GM03348 (cell line): ENCODE data around the gene PRRT2.
A peak's percentile ranks its signal among the peaks of the same experiment; 100 is the strongest.
"Not testable (repeated sequence)": the region's sequence is repeated elsewhere in the genome, so short reads cannot be mapped to it uniquely, and the experiment has no call there.

Experiments
- DNase-seq: peaks from one replicate; pipeline ENCODE4 v3.0.0; 2012; ENCODE audit warnings: low spot score

PRRT2 gene

DNA sequence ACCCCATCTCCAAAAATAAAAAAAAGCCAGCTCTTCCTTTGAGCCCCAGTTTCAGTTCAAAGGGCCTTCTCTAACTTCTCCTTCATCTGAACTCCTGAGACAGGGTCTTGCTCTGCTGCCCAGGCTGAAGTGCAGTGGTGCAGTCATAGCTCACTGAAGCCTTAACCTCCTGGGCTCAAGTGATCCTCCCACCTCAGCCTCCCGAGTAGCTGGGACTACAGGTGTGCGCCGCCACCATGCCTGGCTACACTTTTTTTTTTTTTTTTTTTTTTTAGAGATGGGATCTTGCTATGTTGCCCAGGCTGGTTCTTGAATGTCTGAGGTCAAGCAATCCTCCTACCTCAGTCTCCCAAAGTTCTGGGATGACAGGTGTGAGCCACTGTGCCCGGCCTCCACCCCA lies 21.2 kb downstream of the PRRT2 start:
- not testable (repeated sequence) for DNase-seq

GRCh38 chr16:29834079-29834478 lies 22.1 kb downstream of the PRRT2 start:
- DNase-seq, result no peak

GRCh38 chr16:29835926-29836325 lies 23.9 kb downstream of the PRRT2 start:
- no peak for DNase-seq

DNA sequence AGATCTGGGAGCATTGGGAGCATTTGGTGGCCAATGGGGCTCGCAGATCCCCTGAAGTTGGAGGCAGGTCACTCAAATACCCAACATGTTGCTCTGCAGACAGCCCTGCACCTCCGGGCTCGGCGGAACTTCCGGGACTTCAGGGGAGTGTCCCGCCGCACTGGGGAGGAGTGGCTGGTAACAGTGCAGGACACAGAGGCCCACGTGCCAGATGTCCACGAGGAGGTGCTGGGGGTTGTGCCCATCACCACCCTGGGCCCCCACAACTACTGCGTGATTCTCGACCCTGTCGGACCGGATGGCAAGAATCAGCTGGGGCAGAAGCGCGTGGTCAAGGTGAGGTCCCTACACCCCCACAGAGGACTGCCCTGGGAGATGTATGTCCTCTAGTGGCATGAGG lies 24.6 kb downstream of the PRRT2 start:
- no peak for DNase-seq

DNA sequence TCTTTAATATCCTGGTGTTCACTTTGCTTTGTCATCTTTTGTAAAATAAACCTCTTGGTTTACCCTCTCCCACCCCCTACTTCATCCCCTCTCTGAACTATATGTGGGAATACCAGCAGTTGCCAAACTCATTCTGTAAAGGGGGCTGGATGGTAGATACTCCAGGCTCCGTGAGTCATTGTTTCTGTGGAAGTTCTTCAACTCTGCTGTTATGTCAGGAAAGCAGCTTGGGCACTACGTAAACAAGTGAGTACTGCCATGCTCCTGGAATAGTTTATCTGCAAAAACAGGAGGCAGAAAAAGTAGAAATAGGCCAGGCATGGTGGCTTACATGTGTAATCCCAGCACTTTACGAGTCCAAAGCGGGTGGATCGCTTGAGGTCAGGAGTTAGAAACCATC lies 25.8 kb downstream of the PRRT2 start:
- DNase-seq, result no peak

DNA sequence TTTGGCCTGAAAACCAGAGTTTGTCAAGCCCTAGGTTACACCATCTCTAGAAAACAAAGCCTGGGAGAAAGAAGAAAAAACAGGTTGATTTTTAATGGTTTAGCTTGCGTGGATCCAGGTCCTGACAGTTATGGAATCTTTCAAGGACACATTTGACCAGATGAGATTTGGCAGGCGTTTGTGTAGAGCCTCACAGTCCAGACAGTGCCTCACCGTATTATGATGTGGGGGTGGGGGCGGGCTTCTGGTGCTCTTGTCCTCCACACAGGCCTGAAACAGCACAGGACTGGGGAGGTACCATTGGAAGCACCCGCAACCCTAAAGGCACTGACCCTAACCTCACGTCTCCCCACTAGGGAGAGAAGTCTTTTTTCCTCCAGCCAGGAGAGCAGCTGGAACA lies 27.8 kb downstream of the PRRT2 start:
- DNase-seq, result no peak

GRCh38 chr16:29840240-29840639 lies 28.2 kb downstream of the PRRT2 start:
- DNase-seq, result no peak

DNA sequence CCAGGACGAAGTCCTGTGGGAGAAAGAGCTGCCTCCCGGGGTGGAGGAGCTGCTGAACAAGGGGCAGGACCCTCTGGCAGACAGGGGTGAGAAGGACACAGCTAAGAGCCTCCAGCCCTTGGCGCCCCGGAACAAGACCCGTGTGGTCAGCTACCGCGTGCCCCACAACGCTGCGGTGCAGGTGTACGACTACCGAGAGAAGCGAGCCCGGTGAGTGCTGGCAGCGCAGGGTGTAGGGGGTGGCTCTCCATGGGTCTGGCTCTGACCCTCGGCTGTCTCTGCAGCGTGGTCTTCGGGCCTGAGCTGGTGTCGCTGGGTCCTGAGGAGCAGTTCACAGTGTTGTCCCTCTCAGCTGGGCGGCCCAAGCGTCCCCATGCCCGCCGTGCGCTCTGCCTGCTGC lies 29.6 kb downstream of the PRRT2 start:
- no peak for DNase-seq

DNA sequence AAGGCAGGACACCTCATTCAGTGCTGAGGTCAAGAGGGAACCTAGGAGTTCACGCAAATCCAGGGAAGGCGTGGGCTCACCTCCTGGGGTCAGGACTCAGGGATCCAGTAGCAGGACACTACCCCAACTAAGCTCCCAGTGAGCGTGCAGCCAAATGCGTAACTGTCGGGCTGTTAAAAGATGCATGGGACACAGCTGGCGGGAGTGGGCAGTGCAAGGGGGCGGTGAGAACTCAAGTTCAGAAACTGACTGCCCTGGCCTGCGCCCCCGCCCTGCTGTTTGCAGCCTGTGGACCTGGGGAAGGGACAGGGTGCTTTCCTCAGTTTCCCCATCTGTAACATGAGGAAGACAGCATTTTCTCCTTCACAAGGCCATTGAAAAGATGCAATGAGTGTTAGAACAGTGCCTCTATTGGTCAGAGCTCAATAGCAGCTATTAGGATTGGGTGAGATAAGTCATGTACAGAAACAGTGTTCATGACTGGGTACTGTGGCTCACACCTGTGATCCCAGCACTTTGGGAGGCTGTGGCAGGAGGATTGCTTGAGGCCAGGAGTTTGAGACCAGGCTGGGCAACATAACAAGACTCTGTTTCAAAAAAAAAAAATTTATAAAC lies 30.8 kb downstream of the PRRT2 start:
- DNase-seq, result no peak

DNA sequence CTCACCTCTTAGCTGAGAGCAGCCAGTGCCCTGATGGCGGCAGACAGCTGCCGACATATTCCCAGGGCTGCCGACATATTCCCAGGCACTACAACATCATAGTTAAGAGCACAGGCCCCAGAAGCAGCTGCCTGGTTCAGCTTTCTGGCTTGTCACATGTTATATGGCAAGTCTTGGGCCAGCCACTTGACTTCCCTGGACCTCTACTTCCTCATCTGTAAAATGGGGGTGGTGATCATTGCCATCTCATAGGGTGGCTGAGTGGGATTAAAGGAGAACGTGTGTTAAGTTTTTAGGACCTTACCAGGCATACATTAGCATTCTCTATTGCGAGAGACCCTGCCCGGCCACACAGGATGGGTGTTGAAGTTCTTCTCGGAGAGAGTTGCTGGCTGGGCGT lies 31.9 kb downstream of the PRRT2 start:
- no peak for DNase-seq

GRCh38 chr16:29844575-29845331 lies 32.8 kb downstream of the PRRT2 start:
- no peak for DNase-seq

DNA sequence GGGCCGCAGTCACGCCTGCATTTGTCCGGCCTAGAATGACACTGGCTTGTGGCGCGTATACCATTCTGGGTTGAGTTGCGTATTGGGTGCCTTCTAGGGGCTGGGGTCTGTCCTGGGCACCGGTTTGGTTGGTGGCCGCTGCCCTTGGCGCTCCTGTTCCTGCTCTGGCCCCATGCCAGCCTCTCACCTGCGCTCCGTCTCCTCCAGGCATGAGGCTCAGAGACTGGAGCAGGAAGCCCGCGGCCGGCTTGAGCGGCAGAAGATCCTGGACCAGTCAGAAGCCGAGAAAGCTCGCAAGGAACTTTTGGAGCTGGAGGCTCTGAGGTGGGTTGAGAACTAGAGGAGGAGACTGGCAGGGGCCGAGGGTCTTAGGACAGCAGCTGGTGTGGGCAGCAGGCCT lies 33.7 kb downstream of the PRRT2 start:
- DNase-seq, result no peak

DNA sequence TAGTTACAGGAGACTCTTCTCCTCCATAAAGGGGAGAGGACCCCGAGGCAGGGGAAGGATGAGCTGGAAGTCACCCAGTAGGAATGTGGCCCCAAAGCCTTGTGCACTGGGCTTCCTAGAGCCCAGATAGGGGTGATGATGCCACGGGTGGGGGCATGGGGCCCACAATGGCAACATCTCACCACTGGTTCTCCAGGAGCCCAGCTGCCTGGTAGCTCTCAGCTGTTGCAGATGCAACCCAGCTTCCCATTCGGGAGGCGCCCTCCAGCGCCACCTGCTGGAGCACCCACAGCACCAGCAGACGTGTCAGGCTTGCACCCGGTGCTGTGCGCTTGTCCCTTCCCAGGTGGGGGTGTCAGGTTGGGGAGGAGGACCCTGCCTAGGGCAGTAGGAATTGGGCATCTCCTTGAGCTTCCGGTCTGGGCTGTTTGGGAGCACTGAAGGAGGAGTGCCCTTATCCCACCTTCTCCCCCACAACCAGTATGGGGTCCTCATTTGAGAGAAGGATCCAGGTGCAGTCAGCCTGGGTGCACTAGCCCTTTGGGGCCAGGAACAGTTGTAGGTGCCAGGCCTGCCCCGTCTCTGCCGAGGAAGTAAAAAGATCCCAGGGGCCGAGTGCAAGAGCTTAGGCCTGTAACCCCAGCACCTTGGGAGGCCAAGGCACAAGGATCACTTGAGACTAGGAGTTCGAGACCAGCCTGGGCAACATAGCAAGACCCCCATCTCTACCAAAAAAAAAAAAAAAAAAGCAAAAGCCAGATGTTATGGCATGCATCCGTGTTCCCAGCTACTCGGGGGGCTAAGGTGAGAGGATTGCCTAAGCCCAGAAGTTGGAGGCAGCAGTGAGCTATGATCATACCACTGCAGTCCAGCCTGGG lies 36.7 kb downstream of the PRRT2 start:
- DNase-seq, result peak; percentile 85

DNA sequence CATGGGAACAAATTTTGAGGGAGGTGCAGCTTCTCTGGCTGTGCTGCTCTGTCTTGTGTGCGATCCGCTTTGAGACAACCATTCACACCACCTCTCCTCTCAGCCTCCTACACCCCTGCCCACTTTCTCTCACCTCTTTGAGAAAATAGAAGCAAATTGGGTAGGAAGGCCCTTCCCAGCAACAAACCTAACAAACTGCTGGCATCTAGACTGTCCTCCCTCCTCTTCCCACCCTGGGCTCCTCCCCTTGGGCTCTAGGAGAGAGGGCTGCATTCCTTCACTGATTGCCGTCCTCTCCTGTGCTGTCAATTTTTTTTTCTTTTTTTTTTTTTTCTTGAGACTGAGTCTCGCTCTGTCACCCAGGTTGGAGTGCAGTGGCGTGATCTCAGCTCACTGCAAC lies 37.5 kb downstream of the PRRT2 start:
- DNase-seq, result no peak

GRCh38 chr16:29850998-29851397 lies 39.0 kb downstream of the PRRT2 start:
- DNase-seq, result no peak

GRCh38 chr16:29852654-29853053 lies 40.7 kb downstream of the PRRT2 start:
- DNase-seq, result peak; percentile 68

DNA sequence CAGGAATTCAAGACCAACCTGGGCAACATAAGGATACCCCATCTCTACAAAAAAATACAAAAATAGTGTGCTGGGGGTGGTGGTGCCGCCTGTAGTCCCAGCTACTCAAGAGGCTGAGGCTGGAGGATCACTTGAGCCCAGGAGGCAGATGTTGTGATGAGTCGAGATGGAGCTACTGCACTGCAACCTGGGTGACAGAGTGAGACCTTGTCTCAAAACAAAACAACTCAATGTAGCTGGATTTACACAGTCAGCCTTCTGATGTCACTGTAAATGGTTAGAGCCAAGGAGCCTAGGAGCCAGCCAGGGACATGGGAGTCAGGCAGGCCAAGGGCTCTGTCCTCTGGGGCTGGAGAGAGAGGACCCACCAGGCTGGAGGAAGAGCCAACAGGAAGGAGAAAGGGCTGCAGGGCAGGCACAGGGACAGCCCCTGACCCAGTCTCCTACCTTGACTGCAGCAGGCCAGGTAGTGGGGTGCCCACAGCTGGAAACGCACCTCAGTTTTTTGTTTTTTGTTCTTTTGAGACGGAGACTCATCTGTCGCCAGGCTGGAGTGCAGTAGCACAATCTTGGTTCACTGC lies 42.6 kb downstream of the PRRT2 start:
- DNase-seq, result no peak

- DNase-seq, result peak; percentile 72
Observed at GRCh38 chr16:29857133-29857760, 45.3 kb downstream of the PRRT2 start.

GRCh38 chr16:29858149-29858849 lies 46.3 kb downstream of the PRRT2 start:
- DNase-seq, result no peak

GRCh38 chr16:29858974-29859373 lies 47.0 kb downstream of the PRRT2 start:
- DNase-seq, result no peak

DNA sequence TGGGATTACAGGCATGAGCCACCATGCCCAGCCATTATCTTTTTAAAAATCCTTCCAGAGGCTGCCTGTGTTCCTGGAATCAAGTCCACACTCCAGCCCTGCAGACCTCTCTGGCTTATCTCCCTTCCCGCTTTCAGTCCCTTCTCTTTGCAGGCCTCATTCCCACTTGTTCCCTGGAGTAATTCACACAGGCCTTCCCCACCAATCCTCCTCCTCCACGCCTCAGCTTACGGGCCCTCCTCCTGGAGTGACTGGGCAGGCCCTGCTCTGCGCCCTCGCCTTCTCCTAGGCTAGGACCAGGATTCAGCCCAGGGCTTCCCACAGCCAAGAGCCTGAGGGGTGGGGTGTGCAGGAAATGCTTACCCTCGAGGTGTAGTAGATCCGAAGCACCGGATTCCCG lies 48.2 kb downstream of the PRRT2 start:
- DNase-seq, result no peak
